ENCODE results near the gene VPS26B.
"Not testable (repeated sequence)": the region's sequence is repeated elsewhere in the genome, so short reads cannot be mapped to it uniquely, and the experiment has no call there.

The VPS26B gene

GRCh38 chr11:134233729-134234179, 9.3 kb downstream of the VPS26B start:
- DNase-seq = no peak

- no peak for DNase-seq
Measured at GRCh38 chr11:134235399-134235798, 10.9 kb downstream of the VPS26B start.

DNA sequence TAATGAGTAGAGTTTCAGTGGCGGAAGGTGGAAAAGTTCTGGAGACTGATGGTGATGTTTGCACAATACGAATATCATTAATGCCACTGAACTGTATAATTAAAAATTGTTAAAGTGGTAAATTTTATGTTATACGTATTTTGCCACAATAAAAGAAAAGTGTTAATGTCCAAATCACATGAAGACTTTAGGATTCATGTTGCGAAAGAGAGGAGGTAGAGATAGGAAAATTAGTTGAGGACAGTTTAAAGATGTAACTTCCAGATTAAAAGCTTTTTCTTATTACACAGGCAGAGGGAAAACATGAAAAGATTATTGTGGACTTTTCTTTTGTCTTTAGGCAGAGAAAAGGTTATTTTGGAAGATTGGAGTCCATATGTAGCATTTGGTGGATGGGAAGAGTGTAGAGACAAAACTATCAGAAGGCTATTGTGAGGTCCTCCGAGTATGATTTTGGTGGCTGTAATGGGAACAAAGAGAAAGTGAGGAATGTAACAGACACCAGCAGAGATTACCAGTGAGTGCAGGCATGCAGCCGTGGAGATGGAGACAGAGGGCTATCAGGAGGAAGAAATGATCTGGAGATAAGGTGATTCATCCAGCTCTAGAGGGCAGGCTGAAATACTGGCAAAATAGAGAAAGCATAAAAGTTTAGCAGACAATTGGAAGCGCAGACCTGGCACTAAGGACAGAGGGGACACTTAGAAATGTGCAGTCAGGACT, 12.5 kb downstream of the VPS26B start:
- no peak for DNase-seq

DNA sequence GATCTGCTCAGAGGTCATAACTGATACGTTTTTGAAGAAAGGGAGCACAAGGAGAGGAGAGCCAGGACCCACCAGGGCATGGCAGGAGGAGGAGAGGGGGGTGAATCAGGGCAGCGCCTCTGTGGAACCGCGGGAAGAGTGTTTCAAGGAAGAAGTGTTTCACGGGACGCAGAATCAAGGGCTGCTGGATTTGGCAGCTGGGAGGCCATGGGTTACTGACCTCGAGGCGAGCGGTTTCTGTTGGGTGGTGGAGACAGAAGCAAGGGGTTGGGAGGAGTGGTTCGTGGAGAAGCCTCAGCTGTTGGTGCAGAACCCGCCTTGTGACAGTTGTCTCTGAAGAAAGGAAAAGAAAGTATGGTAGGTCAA, 13.1 kb downstream of the VPS26B start:
- no peak for DNase-seq

DNA sequence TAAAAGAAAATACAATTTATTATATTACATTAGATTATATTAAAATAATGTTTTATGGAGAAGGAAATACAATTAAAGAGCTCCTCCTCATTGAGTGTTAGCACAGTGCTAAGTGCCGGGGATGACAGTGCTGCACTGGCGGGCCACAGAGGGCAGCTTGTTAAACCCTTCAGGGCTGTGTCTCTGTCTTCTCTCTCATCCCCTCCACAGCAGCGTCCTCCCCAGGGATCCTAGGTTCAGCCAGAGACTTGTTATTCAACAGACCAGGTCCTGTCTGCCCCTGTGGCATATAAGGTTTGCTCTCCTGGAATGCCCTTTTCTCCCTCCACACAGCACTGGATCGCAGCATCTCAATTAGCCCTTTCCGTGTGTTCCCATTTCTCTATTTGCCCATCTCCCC, 14.5 kb downstream of the VPS26B start:
- no peak for DNase-seq

GRCh38 chr11:134240592-134240991, 16.1 kb downstream of the VPS26B start:
- no peak for DNase-seq

- DNase-seq = no peak
Measured at GRCh38 chr11:134242376-134242775, 17.9 kb downstream of the VPS26B start.

DNA sequence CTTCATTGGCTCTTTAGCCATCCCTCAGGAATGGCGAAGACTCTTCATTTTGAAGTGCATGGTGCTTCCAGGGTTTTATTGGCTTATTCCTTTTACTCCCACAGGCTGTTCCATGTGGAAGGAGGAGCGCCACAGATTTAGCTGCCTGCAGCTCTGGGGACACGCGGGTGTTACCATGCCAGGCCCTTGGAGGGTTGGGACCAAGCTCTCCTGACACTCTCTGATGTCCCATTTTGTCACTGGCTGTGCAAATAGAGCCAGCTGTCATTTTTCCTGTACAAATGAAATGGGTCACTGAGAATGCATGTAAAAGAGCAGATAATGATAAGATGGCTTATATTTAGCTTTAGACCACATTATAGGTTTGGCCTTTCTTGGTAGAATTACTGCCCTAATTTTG, 19.4 kb downstream of the VPS26B start:
- DNase-seq = no peak

DNA sequence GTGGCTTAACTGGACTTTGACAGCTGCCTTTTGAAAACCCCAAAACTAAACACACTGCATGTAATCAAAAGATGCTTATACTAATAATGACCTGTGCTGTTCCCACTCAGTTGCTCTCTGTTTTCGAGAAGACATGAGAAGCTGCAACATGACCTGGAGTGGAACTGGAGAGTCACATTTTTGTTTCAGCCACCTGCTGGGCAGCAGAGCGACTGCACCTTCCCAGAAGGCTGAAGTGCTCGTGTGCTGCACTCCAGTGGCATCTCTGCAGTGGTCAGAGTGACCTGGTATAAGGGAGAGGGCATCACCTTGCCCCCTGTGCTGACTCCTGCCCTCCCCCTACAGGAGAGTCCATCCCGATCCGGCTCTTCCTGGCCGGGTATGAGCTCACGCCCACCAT, 20.1 kb downstream of the VPS26B start:
- DNase-seq = peak; percentile 65

- DNase-seq = no peak
Measured at GRCh38 chr11:134245434-134245833, 21.0 kb downstream of the VPS26B start.

DNA sequence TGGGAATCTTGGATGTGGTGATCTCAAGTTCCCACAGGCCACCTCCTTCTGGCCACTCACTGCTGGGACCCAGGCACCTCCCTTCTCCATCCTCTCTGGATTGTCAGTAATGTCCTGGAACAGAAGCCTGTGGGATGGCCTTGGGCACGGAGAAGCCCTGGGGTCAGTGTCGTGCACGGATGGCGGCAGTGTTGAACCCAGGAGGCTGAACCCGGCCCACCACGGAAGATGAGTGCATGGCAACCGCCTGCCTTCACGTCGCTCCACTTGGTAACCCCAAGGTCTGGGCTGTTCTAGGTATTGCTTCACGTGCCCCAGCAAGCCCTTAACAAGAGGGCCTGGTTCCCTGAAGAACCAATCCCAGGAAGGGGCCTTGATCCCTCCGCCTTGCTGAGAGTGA, 21.6 kb downstream of the VPS26B start:
- DNase-seq = no peak

- no peak for DNase-seq
Measured at GRCh38 chr11:134246678-134247077, 22.2 kb downstream of the VPS26B start.

GRCh38 chr11:134248910-134249480, 24.5 kb downstream of the VPS26B start:
- DNase-seq = no peak

DNA sequence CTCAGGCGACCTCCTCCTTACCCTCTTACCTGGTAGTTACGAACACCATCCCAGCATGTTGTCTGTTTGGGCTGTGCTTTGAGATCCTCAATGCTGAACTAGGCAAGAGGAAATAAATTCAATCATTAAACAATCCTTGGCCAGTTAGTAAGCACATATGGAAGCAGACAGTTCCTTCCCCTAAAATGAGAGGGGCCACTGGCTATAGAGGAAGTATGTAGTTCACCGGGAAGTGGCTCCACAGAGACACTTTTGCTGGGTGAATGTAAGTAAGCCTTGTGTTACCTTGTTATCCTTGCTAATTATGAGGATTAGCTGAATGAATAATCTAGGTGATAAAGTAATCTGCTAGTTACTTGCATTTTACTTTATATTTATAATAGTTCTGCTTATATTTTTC, 25.8 kb downstream of the VPS26B start:
- no peak for DNase-seq

- DNase-seq = no peak
Measured at GRCh38 chr11:134250675-134251074, 26.2 kb downstream of the VPS26B start.

GRCh38 chr11:134252346-134253187, 28.1 kb downstream of the VPS26B start:
- no peak for DNase-seq

- DNase-seq = peak; percentile 93
Measured at GRCh38 chr11:134253188-134253993, 28.9 kb downstream of the VPS26B start, which contains the start of the genes ACAD8 and THYN1. TSS of gene ACAD8 (plus strand) at chr11:134253568. CDS start at chr11:134253601, 33 bp downstream. TSS of gene THYN1 (minus strand) at chr11:134253352. CDS start at chr11:134252882, 470 bp downstream.

- no peak for DNase-seq
Measured at GRCh38 chr11:134254433-134255183, 30.1 kb downstream of the VPS26B start.

- not testable (repeated sequence) for DNase-seq
Measured at GRCh38 chr11:134255184-134255561, 30.7 kb downstream of the VPS26B start.

DNA sequence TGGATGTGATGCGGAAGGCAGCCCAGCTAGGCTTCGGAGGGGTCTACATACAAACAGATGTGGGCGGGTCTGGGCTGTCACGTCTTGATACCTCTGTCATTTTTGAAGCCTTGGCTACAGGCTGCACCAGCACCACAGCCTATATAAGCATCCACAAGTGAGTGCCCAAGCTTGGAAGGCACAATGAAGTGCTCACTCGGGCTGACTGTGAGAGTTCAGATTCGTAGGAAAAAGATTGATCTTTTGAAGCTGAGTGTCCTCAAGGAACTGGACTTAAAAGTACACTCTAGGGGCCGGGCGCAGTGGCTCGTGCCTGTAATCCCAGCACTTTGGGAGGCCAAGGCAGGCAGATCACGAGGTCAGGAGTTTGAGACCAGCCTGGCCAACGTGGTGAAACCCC, 32.6 kb downstream of the VPS26B start:
- DNase-seq = no peak

DNA sequence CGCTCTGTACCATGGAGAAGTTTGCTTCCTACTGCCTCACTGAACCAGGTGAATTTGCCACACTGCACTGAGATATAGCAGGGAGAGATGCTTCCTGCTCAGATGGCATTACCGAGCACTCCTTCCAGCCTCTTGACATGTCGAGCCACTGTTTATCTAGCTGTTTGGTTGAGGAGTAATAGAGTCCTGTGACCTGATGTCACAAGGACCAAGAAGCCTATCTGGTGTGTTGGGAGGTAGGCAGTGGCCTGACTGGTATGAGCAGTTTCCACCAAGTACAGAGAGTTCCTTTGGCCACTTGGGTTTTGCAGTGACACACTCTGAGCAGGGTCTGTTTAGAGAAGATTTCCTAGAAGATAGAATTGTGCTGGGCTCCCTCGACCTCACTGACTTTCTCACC, 34.1 kb downstream of the VPS26B start:
- DNase-seq = no peak

- DNase-seq = no peak
Measured at GRCh38 chr11:134260503-134260902, 36.0 kb downstream of the VPS26B start.
